Tibial artery (tissue), 4 donors: ENCODE results near the gene GTF2I.

Experiments
- DNase-seq, 2 donors: peaks; one replicate each; pipeline ENCODE4 v3.0.0-alpha.2; 2019
- H3K27ac ChIP-seq, 2 donors: fragments of 200-600 bp; sonication (generic) in 1 of 2; 1 replicate in 1 of 2; 2 replicates in 1 of 2; pipeline ENCODE4 v1.5.1; 2018 to 2019; ENCODE audit warnings: mild to moderate bottlenecking in 1 of 2
- H3K27me3 ChIP-seq, 2 donors: fragments of 200-600 bp; sonication (generic) in 1 of 2; one replicate each; pipeline versions ENCODE4 v1.5.1 to v1.6.0; 2016 to 2019
- H3K36me3 ChIP-seq, 3 donors: fragments of 200-600 bp; sonication (generic) in 2 of 3; one replicate each; pipeline ENCODE4 v1.5.1; 2016 to 2019; ENCODE audit warnings: mild to moderate bottlenecking in 2 of 3
- H3K4me1 ChIP-seq, 4 donors: fragments of 200-600 bp; sonication (generic) in 2 of 4; 1 replicate in 3 of 4; 2 replicates in 1 of 4; pipeline ENCODE4 v1.5.1; 2016 to 2019
- H3K4me3 ChIP-seq, 2 donors: fragments of 200-600 bp; sonication (generic) in 1 of 2; 1 replicate in 1 of 2; 2 replicates in 1 of 2; pipeline ENCODE4 v1.5.1; 2018 to 2019; ENCODE audit warnings: mild to moderate bottlenecking in 2 of 2
- H3K9me3 ChIP-seq, 3 donors: fragments of 200-600 bp; sonication (generic) in 1 of 3; one replicate each; pipeline ENCODE4 v1.5.1; 2016 to 2019
- CTCF ChIP-seq, 2 experiments: fragments of 200-600 bp in 1 of 2; fragments of 450-650 bp in 1 of 2; IDR thresholded peaks; one replicate each; pipeline ENCODE4 v1.5.1; 2017 to 2019; ENCODE audit warnings: antibody characterized with exemption in 2 of 2, mild to moderate bottlenecking in 1 of 2, moderate library complexity in 1 of 2
- intact Hi-C: fragments of 100-400 bp; cut with DNase I; formaldehyde crosslinking; loops from one replicate; pipeline ENCODE4 v1.15.0; 2023; ENCODE audit warnings: low total_unique reads

Gene GTF2I

GRCh38 chr7:74657692-74658177, at the start of gene GTF2I:
Gene GTF2I (plus strand): TSS chr7:74657718. CDS start chr7:74689129, 31,411 bp downstream.
- Histone ChIP-seq H3K9me3 (no peaks in the 10 kb centered on the region), H3K27me3 (no peaks in the 10 kb centered on the region), H3K4me1 (peaks cover 0 to 38% (median 31%) of the 10 kb centered on the region in 4 donors), H3K27ac (peak within 1 kb of the TSS; percentile 94 to 95), H3K4me3 (peak within 1 kb of the TSS; percentile 76 to 98), H3K36me3 (no peaks in the 10 kb centered on the region)
- DNase-seq, result peak in 1 of 2 donors; percentile 71
- no peak for TF ChIP-seq CTCF (IDR thresholded peaks at IDR 0.05)
- intact Hi-C loops, result loop anchor here (10.0 kb wide), 1 partner anchor 203 kb away; the partner anchor contains the start of gene GTF2IRD1

- no peak for TF ChIP-seq CTCF (IDR thresholded peaks at IDR 0.05)
- H3K27me3 ChIP-seq, result no peaks in the 10 kb centered on the region
- H3K4me3 ChIP-seq, result no peak overlapping the region
- DNase-seq, result no peak
- no peak overlapping the region for H3K27ac ChIP-seq
- no peaks in the 10 kb centered on the region for H3K9me3 ChIP-seq
- peaks cover 0 to 8% (median 0%) of the 10 kb centered on the region in 4 donors for H3K4me1 ChIP-seq
- H3K36me3 ChIP-seq, result no peaks in the 10 kb centered on the region
- intact Hi-C loops, result no loop called here
Observed at GRCh38 chr7:74612015-74612829, 45.3 kb upstream of the GTF2I start.

GRCh38 chr7:74615933-74616780, 41.4 kb upstream of the GTF2I start:
- H3K4me3 ChIP-seq, result no peak overlapping the region
- no peaks in the 10 kb centered on the region for H3K27me3 ChIP-seq
- H3K9me3 ChIP-seq, result no peaks in the 10 kb centered on the region
- H3K36me3 ChIP-seq, result no peaks in the 10 kb centered on the region
- no peak for TF ChIP-seq CTCF (IDR thresholded peaks at IDR 0.05)
- H3K27ac ChIP-seq, result no peak overlapping the region
- H3K4me1 ChIP-seq, result peaks cover 0 to 5% (median 0%) of the 10 kb centered on the region in 4 donors
- DNase-seq, result no peak
- intact Hi-C loops, result no loop called here

- TF ChIP-seq CTCF (IDR thresholded peaks at IDR 0.05), result no peak
- no peaks in the 10 kb centered on the region for H3K9me3 ChIP-seq
- intact Hi-C loops, result no loop called here
- H3K27ac ChIP-seq, result no peak overlapping the region
- no peaks in the 10 kb centered on the region for H3K36me3 ChIP-seq
- no peaks in the 10 kb centered on the region for H3K27me3 ChIP-seq
- peak; percentile 52 to 71 for DNase-seq
- H3K4me1 ChIP-seq, result peaks cover 0 to 5% (median 0%) of the 10 kb centered on the region in 4 donors
- H3K4me3 ChIP-seq, result no peak overlapping the region
Observed at GRCh38 chr7:74617180-74617744, 40.3 kb upstream of the GTF2I start.

GRCh38 chr7:74619235-74619860, 38.2 kb upstream of the GTF2I start:
- Histone ChIP-seq H3K27me3 (no peaks in the 10 kb centered on the region), H3K36me3 (no peaks in the 10 kb centered on the region), H3K27ac (no peak overlapping the region), H3K4me3 (no peak overlapping the region), H3K9me3 (no peaks in the 10 kb centered on the region), H3K4me1 (no peaks in the 10 kb centered on the region)
- TF ChIP-seq CTCF (IDR thresholded peaks at IDR 0.05), result no peak
- intact Hi-C loops, result no loop called here
- no peak for DNase-seq
